Sigmoid colon (tissue), 7 donors: ENCODE measurements around the gene AP1S3. TPM values are rescaled to one million over a fixed set of nuclear protein-coding genes. Genes with fewer than 3 reads are reported as not detected.
A peak's percentile ranks its signal among the peaks of the same experiment; 100 is the strongest.

Experiments
- DNase-seq: peaks from one replicate; pipeline ENCODE4 v3.0.0-alpha.2; 2019
- H3K27ac ChIP-seq, 4 donors: fragments of 200-600 bp; sonication (generic); one replicate each; pipeline ENCODE4 v1.5.1; 2016 to 2019; ENCODE audit warnings: mild to moderate bottlenecking in 1 of 4
- H3K27me3 ChIP-seq, 3 donors: fragments of 200-600 bp; sonication (generic); one replicate each; pipeline ENCODE4 v1.5.1; 2019; ENCODE audit warnings: mild to moderate bottlenecking in 1 of 3
- H3K36me3 ChIP-seq, 4 donors: fragments of 200-600 bp; sonication (generic); one replicate each; pipeline ENCODE4 v1.5.1; 2016 to 2019
- H3K4me1 ChIP-seq, 4 donors: fragments of 200-600 bp; sonication (generic); one replicate each; pipeline ENCODE4 v1.5.1; 2017 to 2019
- H3K4me3 ChIP-seq, 4 donors: fragments of 200-600 bp; sonication (generic); one replicate each; pipeline ENCODE4 v1.5.1; 2017 to 2019; ENCODE audit warnings: mild to moderate bottlenecking in 2 of 4, moderate library complexity in 1 of 4
- H3K9me3 ChIP-seq, 4 donors: fragments of 200-600 bp in 3 of 4; sonication (generic) in 3 of 4; one replicate each; pipeline versions ENCODE4 v1.5.1 to v1.6.1; 2013 to 2019
- CTCF ChIP-seq, 4 experiments: fragments of 450-650 bp in 3 of 4; fragments of 200-600 bp in 1 of 4; IDR thresholded peaks; one replicate each; pipeline ENCODE4 v1.5.1; 2016 to 2019; ENCODE audit warnings: antibody characterized with exemption in 4 of 4, mild to moderate bottlenecking in 3 of 4, moderate library complexity in 2 of 4
- EP300 ChIP-seq, 4 donors: sonication (generic); formaldehyde crosslinking; IDR thresholded peaks; one replicate each; pipeline ENCODE4 v1.6.1; 2017; ENCODE audit warnings: antibody characterized with exemption in 4 of 4
- POLR2A ChIP-seq, 2 donors: fragments of 450-650 bp; IDR thresholded peaks; one replicate each; pipeline ENCODE4 v1.6.1; 2016; ENCODE audit warnings: antibody characterized with exemption in 2 of 2, mild to moderate bottlenecking in 2 of 2, moderate library complexity in 2 of 2
- POLR2AphosphoS5 ChIP-seq, 4 donors: sonication (generic); formaldehyde crosslinking; IDR thresholded peaks; one replicate each; pipeline ENCODE4 v1.6.1; 2017; ENCODE audit warnings: antibody characterized with exemption in 4 of 4
- WGBS, 2 donors: extraction: QIAGEN DNeasy Blood & Tissue Kit; methylation state at CpG; one replicate each; pipeline ENCODE4 v1.1.7; 2013; 5-methylcytosine and 5-hydroxymethylcytosine counted together
- intact Hi-C: fragments of 100-400 bp; cut with DNase I; formaldehyde crosslinking; loops from one replicate; pipeline ENCODE4 v1.15.1; 2023
- polyA plus RNA-seq, 3 donors: library from polyadenylated mRNA; stranded (reverse); fragments of 200-250 nt; gene quantifications; one replicate each; pipeline ENCODE4 v1.2.3, GENCODE V29; 2013
- total RNA-seq, 4 donors: library from RNA; depleted of rRNA; stranded (reverse); fragments of >200 nt; gene quantifications; one replicate each; pipeline ENCODE4 v1.1.0, GENCODE V29; 2016
- donor health status: healthy with polysubstance abuse.
- donor health status: Bipolar disorder and iron deficiency.
- donor health status: healthy.

Gene AP1S3
- total and polyA plus RNA-seq, 7 donors, result 0.14 to 7.2 (median 3.0) TPM; not detected in 2

DNA sequence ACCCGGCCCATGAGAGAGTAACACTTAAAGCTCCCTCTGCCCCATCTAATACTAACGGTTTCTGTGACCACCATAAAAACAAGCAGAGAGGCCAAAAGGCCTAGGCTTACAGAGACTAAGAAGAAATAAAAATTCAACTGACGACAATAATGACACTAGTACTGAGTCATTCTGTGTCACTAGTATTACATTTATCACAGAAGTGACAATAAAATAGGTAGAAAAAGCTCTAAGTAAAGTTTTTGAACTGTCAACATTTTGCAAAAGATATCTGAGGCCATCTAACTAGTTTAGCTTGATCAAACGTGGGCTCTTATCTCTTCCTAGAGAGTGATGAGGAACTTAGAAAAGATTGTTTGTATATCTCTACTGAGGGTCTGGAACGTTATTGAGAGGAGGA lies 35.6 kb downstream of the AP1S3 start:
- DNase-seq, result no peak
- TF ChIP-seq CTCF (IDR thresholded peaks at IDR 0.05) (no peak), POLR2AphosphoS5 (IDR thresholded peaks at IDR 0.05) (no peak)
- no peak overlapping the region for H3K4me3 ChIP-seq
- H3K4me1 ChIP-seq, result no peaks in the 10 kb centered on the region
- H3K9me3 ChIP-seq, result no peaks in the 10 kb centered on the region
- intact Hi-C loops, result no loop called here
- H3K36me3 ChIP-seq, result no peaks in the 10 kb centered on the region
- H3K27me3 ChIP-seq, result no peaks in the 10 kb centered on the region
- H3K27ac ChIP-seq, result no peak overlapping the region
- 47 to 56% methylated on average over 5 of the region's 5 CpGs for WGBS, 2 donors

DNA sequence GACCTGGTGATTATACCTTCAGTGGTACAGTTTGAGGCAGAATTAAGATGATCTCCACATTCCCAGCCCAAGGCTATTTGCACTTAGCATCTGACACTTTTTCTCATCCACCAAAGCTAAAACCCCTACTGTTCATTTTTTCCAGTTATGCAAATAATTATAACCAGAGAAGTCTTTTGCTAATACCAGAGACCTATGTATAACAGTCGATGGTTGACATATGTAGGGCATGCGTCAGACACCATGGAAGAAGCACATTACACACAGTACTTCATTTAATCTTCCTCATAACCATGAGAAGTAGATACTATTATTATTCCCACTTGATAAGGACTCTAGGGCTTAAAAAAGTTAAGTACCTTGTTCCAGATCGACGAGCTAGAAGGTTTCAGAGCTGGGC lies 36.5 kb downstream of the AP1S3 start:
- no peak overlapping the region for H3K4me3 ChIP-seq
- no peak overlapping the region for H3K27ac ChIP-seq
- no peaks in the 10 kb centered on the region for H3K27me3 ChIP-seq
- no peaks in the 10 kb centered on the region for H3K4me1 ChIP-seq
- WGBS, 2 donors, result 89 to 94% methylated on average over 4 of the region's 4 CpGs
- intact Hi-C loops, result no loop called here
- TF ChIP-seq CTCF (IDR thresholded peaks at IDR 0.05) (no peak), POLR2AphosphoS5 (IDR thresholded peaks at IDR 0.05) (no peak), EP300 (IDR thresholded peaks at IDR 0.05) (no peak), POLR2A (IDR thresholded peaks at IDR 0.05) (no peak)
- H3K36me3 ChIP-seq, result no peaks in the 10 kb centered on the region
- no peak for DNase-seq
- H3K9me3 ChIP-seq, result no peaks in the 10 kb centered on the region

DNA sequence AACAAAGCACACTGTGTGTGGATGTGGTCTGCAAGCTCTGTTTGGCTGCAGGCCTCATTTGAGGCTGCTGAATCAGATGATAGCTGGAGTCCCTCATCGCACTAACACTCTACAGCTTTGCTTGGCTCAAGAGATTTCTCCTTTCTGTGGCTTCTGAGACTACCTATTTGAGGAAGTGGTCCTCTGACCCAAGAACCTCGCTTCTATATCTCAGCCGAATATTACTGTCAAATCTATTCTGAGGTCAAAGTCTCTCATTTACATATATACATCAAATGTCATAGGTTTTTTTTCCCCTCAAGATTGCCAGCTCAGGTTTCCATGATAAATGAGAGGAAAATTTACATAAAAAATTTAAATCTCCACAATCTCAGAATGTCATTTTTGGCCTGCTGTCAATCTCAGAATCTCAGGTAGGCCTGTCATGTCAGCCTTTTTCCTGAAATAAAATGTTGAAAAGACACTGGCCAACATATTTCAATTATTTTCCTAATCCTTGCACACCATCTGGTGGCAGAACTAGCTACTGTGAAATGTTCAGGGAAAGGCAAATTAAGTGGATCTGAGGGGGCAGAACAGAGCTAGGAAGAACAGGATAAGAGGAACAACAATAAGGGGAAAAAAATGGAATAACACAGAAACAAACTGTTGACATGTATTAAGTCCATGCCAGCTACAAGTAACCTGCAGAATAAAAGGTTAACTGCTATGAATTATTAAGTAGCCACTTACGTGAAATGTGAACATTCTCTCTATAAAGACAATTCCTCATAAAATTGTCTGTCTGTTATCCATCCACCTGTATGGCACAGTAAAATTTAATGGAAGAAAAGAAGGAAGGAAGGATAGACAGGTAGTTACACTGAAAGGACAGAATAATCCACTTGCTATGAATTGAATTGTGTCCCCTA lies 39.3 kb downstream of the AP1S3 start:
- Histone ChIP-seq H3K27ac (no peak overlapping the region), H3K27me3 (no peaks in the 10 kb centered on the region), H3K9me3 (no peaks in the 10 kb centered on the region), H3K4me3 (no peak overlapping the region), H3K36me3 (no peaks in the 10 kb centered on the region), H3K4me1 (no peaks in the 10 kb centered on the region)
- no peak for DNase-seq
- intact Hi-C loops, result loop anchor here (1.0 to 10.0 kb wide), 2 partner anchors 826 to 1083 kb away; no protein-coding TSS in a partner anchor
- peak; percentile 57 to 71 (median 61) for TF ChIP-seq CTCF (IDR thresholded peaks at IDR 0.05)
- TF ChIP-seq POLR2AphosphoS5 (IDR thresholded peaks at IDR 0.05), result no peak
- no peak for TF ChIP-seq POLR2A (IDR thresholded peaks at IDR 0.05)
- TF ChIP-seq EP300 (IDR thresholded peaks at IDR 0.05), result no peak
- 69 to 79% methylated on average over 4 of the region's 4 CpGs for WGBS, 2 donors

DNA sequence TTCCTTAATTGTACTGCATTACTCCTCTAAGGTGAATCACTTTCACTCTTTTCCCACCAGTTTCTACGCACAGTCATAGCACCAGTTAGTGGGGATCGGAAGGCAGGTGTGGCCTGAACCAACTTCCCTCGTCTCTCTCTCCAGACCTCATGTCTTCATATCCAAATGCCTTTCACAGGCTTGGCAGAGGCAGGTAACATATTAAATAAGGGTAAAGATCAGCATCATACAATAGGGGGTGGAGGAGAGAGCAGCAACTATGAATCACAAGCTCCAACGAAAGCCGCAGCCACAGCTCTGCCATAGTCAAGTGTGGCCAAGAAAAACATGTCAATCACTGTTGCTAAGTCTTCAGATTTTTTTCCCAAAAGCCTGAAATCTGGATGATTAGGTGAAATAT lies 40.3 kb downstream of the AP1S3 start:
- peaks cover 0 to 2% (median 0%) of the 10 kb centered on the region in 4 donors for H3K9me3 ChIP-seq
- no peaks in the 10 kb centered on the region for H3K36me3 ChIP-seq
- 56 to 90% methylated on average over 5 of the region's 5 CpGs for WGBS, 2 donors
- DNase-seq, result no peak
- no peak for TF ChIP-seq POLR2A (IDR thresholded peaks at IDR 0.05)
- TF ChIP-seq EP300 (IDR thresholded peaks at IDR 0.05), result no peak
- intact Hi-C loops, result loop anchor here (10.0 kb wide), 1 partner anchor 1082 kb away; no protein-coding TSS in a partner anchor
- no peak overlapping the region for H3K27ac ChIP-seq
- no peaks in the 10 kb centered on the region for H3K4me1 ChIP-seq
- no peaks in the 10 kb centered on the region for H3K27me3 ChIP-seq
- H3K4me3 ChIP-seq, result no peak overlapping the region

GRCh38 chr2:223789423-223789822 lies 48.0 kb downstream of the AP1S3 start:
- Histone ChIP-seq H3K27ac (no peak overlapping the region), H3K36me3 (no peaks in the 10 kb centered on the region), H3K27me3 (no peaks in the 10 kb centered on the region), H3K4me3 (no peak overlapping the region), H3K4me1 (no peaks in the 10 kb centered on the region), H3K9me3 (peaks cover 0 to 2% (median 0%) of the 10 kb centered on the region in 4 donors)
- 97% methylated on average over 6 of the region's 6 CpGs for WGBS, 2 donors
- intact Hi-C loops, result no loop called here
- no peak for DNase-seq
- no peak for TF ChIP-seq POLR2A (IDR thresholded peaks at IDR 0.05)
- TF ChIP-seq EP300 (IDR thresholded peaks at IDR 0.05), result no peak
- TF ChIP-seq POLR2AphosphoS5 (IDR thresholded peaks at IDR 0.05), result no peak
